ENCODE measurements around the gene SLC46A3. TPM values are rescaled to one million over a fixed set of nuclear protein-coding genes. Genes with fewer than 3 reads are reported as not detected.

Gene SLC46A3
- total and polyA plus RNA-seq, 2 of the 13 experiments (the other 11 are each of a cell fraction or from before 2014, with no cell fraction given): not detected

GRCh38 chr13:28658796-28659620 is 59.8 kb downstream of the SLC46A3 start, which contains the start of gene POMP (continued):
- TF ChIP-seq ZNF646 (CRISPR knock-in tag; IDR thresholded peaks at IDR 0.05) (no peak), NFAT5 (CRISPR knock-in tag; IDR thresholded peaks at IDR 0.05) (no peak), CENPBD1 (CRISPR knock-in tag; IDR thresholded peaks at IDR 0.05; ENCODE audit: borderline replicate concordance, low read depth) (no peak), SSRP1 (CRISPR knock-in tag; IDR thresholded peaks at IDR 0.05) (no peak), MTA1 (CRISPR knock-in tag; IDR thresholded peaks at IDR 0.05; ENCODE audit: borderline replicate concordance) (peak; percentile 88; the same call in 1 of the 2 replicates), NKX3-1 (CRISPR knock-in tag; IDR thresholded peaks at IDR 0.05) (no peak), ZNF883 (CRISPR knock-in tag; IDR thresholded peaks at IDR 0.05; ENCODE audit: not compliant biosample characterization) (peak; percentile 89), HES4 (CRISPR knock-in tag; IDR thresholded peaks at IDR 0.05; ENCODE audit: borderline replicate concordance) (no peak; the same call in 1 of the 2 replicates), KAT2B (IDR thresholded peaks at IDR 0.05; ENCODE audit: borderline replicate concordance, low read depth, low read length) (no peak), HBP1 (CRISPR knock-in tag; IDR thresholded peaks at IDR 0.05; ENCODE audit: low read depth) (peak; percentile 52; the same call in 1 of the 2 replicates), ZNF850 (CRISPR knock-in tag; conservative IDR thresholded peaks at IDR 0.05) (0 out of 2 replicates have a peak, but pooled peaks have one; percentile 34), ZNF20 (CRISPR knock-in tag; IDR thresholded peaks at IDR 0.05) (no peak), NFE2 (CRISPR knock-in tag; IDR thresholded peaks at IDR 0.05) (no peak), ZFP41 (CRISPR knock-in tag; IDR thresholded peaks at IDR 0.05; ENCODE audit: borderline replicate concordance) (0 out of 2 replicates have a peak, but pooled peaks have one; percentile 64), ZBTB1 (CRISPR knock-in tag; IDR thresholded peaks at IDR 0.05; ENCODE audit: borderline replicate concordance) (no peak)
